Measurements from ENCODE around the gene RPL13A.

DNA sequence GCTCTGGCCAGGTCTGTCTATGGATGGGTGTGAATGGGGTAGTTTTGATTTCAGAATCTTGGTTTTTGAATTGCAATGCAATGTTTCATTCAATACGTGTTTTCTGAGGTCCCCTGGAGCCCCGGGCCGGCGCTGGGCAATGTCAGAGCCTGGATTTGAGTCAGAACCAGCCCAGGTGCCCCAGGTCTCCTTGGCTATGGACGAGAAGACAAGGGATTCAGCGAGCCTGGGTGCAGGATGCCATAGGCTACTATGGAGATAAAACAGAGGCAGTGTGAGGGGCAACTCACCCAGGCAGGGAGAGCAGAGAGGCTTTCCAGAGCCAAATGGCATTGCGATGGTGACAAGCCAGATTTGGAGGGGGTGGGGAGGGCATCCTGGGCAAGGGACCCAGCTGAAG lies 1.2 kb upstream of the RPL13A start:
- TF ChIP-seq, protein P1, sequence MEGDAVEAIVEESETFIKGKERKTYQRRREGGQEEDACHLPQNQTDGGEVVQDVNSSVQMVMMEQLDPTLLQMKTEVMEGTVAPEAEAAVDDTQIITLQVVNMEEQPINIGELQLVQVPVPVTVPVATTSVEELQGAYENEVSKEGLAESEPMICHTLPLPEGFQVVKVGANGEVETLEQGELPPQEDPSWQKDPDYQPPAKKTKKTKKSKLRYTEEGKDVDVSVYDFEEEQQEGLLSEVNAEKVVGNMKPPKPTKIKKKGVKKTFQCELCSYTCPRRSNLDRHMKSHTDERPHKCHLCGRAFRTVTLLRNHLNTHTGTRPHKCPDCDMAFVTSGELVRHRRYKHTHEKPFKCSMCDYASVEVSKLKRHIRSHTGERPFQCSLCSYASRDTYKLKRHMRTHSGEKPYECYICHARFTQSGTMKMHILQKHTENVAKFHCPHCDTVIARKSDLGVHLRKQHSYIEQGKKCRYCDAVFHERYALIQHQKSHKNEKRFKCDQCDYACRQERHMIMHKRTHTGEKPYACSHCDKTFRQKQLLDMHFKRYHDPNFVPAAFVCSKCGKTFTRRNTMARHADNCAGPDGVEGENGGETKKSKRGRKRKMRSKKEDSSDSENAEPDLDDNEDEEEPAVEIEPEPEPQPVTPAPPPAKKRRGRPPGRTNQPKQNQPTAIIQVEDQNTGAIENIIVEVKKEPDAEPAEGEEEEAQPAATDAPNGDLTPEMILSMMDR (IDR thresholded peaks at IDR 0.05), result no peak
- TF ChIP-seq POLR2A (IDR thresholded peaks at IDR 0.05), result no peak

All from body of pancreas (tissue), 4 donors.